ENCODE data around the gene LPCAT1.
A peak's percentile ranks its signal among the peaks of the same experiment; 100 is the strongest.

The LPCAT1 gene

GRCh38 chr5:1448511-1449011 lies 75.2 kb downstream of the LPCAT1 start:
- Histone ChIP-seq H3K4me1 (ENCODE audit: control insufficient read depth, insufficient read depth, low read length) (no peaks in the 10 kb centered on the region), H3K9ac (ENCODE audit: low read depth, low read length) (no peak overlapping the region), H3K4me3 (ENCODE audit: low read depth, low read length) (no peak overlapping the region), H3K27me3 (ENCODE audit: control insufficient read depth, insufficient read depth, low read length) (peaks cover 50% of the 10 kb centered on the region), H3K9me3 (ENCODE audit: control insufficient read depth, insufficient read depth, low read length) (peaks cover under 1% of the 10 kb centered on the region), H3K36me3 (ENCODE audit: control insufficient read depth, insufficient read depth, low read length) (no peaks in the 10 kb centered on the region)

- H3K27me3 ChIP-seq (ENCODE audit: control insufficient read depth, insufficient read depth, low read length), result peaks cover 57% of the 10 kb centered on the region
- H3K4me3 ChIP-seq (ENCODE audit: low read depth, low read length), result no peak overlapping the region
- H3K9me3 ChIP-seq (ENCODE audit: control insufficient read depth, insufficient read depth, low read length), result no peaks in the 10 kb centered on the region
- H3K9ac ChIP-seq (ENCODE audit: low read depth, low read length), result no peak overlapping the region
- H3K4me1 ChIP-seq (ENCODE audit: control insufficient read depth, insufficient read depth, low read length), result no peaks in the 10 kb centered on the region
- no peaks in the 10 kb centered on the region for H3K36me3 ChIP-seq (ENCODE audit: control insufficient read depth, insufficient read depth, low read length)
Observed at GRCh38 chr5:1447671-1448361, 75.9 kb downstream of the LPCAT1 start.

- Histone ChIP-seq H3K9ac (ENCODE audit: low read depth, low read length) (no peak overlapping the region), H3K36me3 (ENCODE audit: control insufficient read depth, insufficient read depth, low read length) (no peaks in the 10 kb centered on the region), H3K4me3 (ENCODE audit: low read depth, low read length) (peak overlapping the region; percentile 18), H3K4me1 (ENCODE audit: control insufficient read depth, insufficient read depth, low read length) (no peaks in the 10 kb centered on the region), H3K9me3 (ENCODE audit: control insufficient read depth, insufficient read depth, low read length) (no peaks in the 10 kb centered on the region), H3K27me3 (ENCODE audit: control insufficient read depth, insufficient read depth, low read length) (peaks cover 62% of the 10 kb centered on the region)
Observed at GRCh38 chr5:1446602-1447343, 77.0 kb downstream of the LPCAT1 start.

GRCh38 chr5:1445689-1446601 lies 77.8 kb downstream of the LPCAT1 start:
- Histone ChIP-seq H3K9ac (ENCODE audit: low read depth, low read length) (no peak overlapping the region), H3K36me3 (ENCODE audit: control insufficient read depth, insufficient read depth, low read length) (no peaks in the 10 kb centered on the region), H3K9me3 (ENCODE audit: control insufficient read depth, insufficient read depth, low read length) (no peaks in the 10 kb centered on the region), H3K4me3 (ENCODE audit: low read depth, low read length) (peak overlapping the region; percentile 58), H3K4me1 (ENCODE audit: control insufficient read depth, insufficient read depth, low read length) (no peaks in the 10 kb centered on the region), H3K27me3 (ENCODE audit: control insufficient read depth, insufficient read depth, low read length) (peaks cover 62% of the 10 kb centered on the region)

GRCh38 chr5:1445313-1445688 lies 78.5 kb downstream of the LPCAT1 start, which contains the start of gene SLC6A3:
Gene SLC6A3 (minus strand): TSS chr5:1445440. CDS start chr5:1443197, 2,243 bp downstream.
- Histone ChIP-seq H3K36me3 (ENCODE audit: control insufficient read depth, insufficient read depth, low read length) (no peaks in the 10 kb centered on the region), H3K4me1 (ENCODE audit: control insufficient read depth, insufficient read depth, low read length) (no peaks in the 10 kb centered on the region), H3K4me3 (ENCODE audit: low read depth, low read length) (peak within 1 kb of the TSS; percentile 64), H3K27me3 (ENCODE audit: control insufficient read depth, insufficient read depth, low read length) (peaks cover 64% of the 10 kb centered on the region), H3K9ac (ENCODE audit: low read depth, low read length) (no peak within 1 kb of the TSS), H3K9me3 (ENCODE audit: control insufficient read depth, insufficient read depth, low read length) (no peaks in the 10 kb centered on the region)

GRCh38 chr5:1444361-1445189 lies 79.2 kb downstream of the LPCAT1 start:
- H3K4me3 ChIP-seq (ENCODE audit: low read depth, low read length), result peak overlapping the region; percentile 64
- peaks cover 60% of the 10 kb centered on the region for H3K27me3 ChIP-seq (ENCODE audit: control insufficient read depth, insufficient read depth, low read length)
- no peaks in the 10 kb centered on the region for H3K36me3 ChIP-seq (ENCODE audit: control insufficient read depth, insufficient read depth, low read length)

GRCh38 chr5:1443991-1444360 lies 79.8 kb downstream of the LPCAT1 start:
- Histone ChIP-seq H3K4me3 (ENCODE audit: low read depth, low read length) (peak overlapping the region; percentile 64), H3K27me3 (ENCODE audit: control insufficient read depth, insufficient read depth, low read length) (peaks cover 58% of the 10 kb centered on the region)

More at GRCh38 chr5:1444361-1445189, 79.2 kb downstream of the LPCAT1 start:
- Histone ChIP-seq H3K4me1 (ENCODE audit: control insufficient read depth, insufficient read depth, low read length) (no peaks in the 10 kb centered on the region), H3K9me3 (ENCODE audit: control insufficient read depth, insufficient read depth, low read length) (no peaks in the 10 kb centered on the region), H3K9ac (ENCODE audit: low read depth, low read length) (no peak overlapping the region)

GRCh38 chr5:1443171-1443570 lies 80.6 kb downstream of the LPCAT1 start:
- H3K9me3 ChIP-seq (ENCODE audit: control insufficient read depth, insufficient read depth, low read length), result no peaks in the 10 kb centered on the region
- no peaks in the 10 kb centered on the region for H3K4me1 ChIP-seq (ENCODE audit: control insufficient read depth, insufficient read depth, low read length)
- no peaks in the 10 kb centered on the region for H3K36me3 ChIP-seq (ENCODE audit: control insufficient read depth, insufficient read depth, low read length)
- no peak overlapping the region for H3K9ac ChIP-seq (ENCODE audit: low read depth, low read length)
- H3K27me3 ChIP-seq (ENCODE audit: control insufficient read depth, insufficient read depth, low read length), result peaks cover 52% of the 10 kb centered on the region
- no peak overlapping the region for H3K4me3 ChIP-seq (ENCODE audit: low read depth, low read length)

More at GRCh38 chr5:1443991-1444360, 79.8 kb downstream of the LPCAT1 start:
- H3K9me3 ChIP-seq (ENCODE audit: control insufficient read depth, insufficient read depth, low read length), result no peaks in the 10 kb centered on the region
- H3K36me3 ChIP-seq (ENCODE audit: control insufficient read depth, insufficient read depth, low read length), result no peaks in the 10 kb centered on the region
- no peak overlapping the region for H3K9ac ChIP-seq (ENCODE audit: low read depth, low read length)
- H3K4me1 ChIP-seq (ENCODE audit: control insufficient read depth, insufficient read depth, low read length), result no peaks in the 10 kb centered on the region

GRCh38 chr5:1442222-1443145 lies 81.3 kb downstream of the LPCAT1 start:
- Histone ChIP-seq H3K36me3 (ENCODE audit: control insufficient read depth, insufficient read depth, low read length) (no peaks in the 10 kb centered on the region), H3K27me3 (ENCODE audit: control insufficient read depth, insufficient read depth, low read length) (peaks cover 48% of the 10 kb centered on the region), H3K9me3 (ENCODE audit: control insufficient read depth, insufficient read depth, low read length) (no peaks in the 10 kb centered on the region), H3K4me3 (ENCODE audit: low read depth, low read length) (no peak overlapping the region), H3K9ac (ENCODE audit: low read depth, low read length) (no peak overlapping the region), H3K4me1 (ENCODE audit: control insufficient read depth, insufficient read depth, low read length) (no peaks in the 10 kb centered on the region)

GRCh38 chr5:1441166-1441865 lies 82.4 kb downstream of the LPCAT1 start:
- no peaks in the 10 kb centered on the region for H3K36me3 ChIP-seq (ENCODE audit: control insufficient read depth, insufficient read depth, low read length)
- H3K9ac ChIP-seq (ENCODE audit: low read depth, low read length), result no peak overlapping the region
- no peaks in the 10 kb centered on the region for H3K4me1 ChIP-seq (ENCODE audit: control insufficient read depth, insufficient read depth, low read length)
- no peaks in the 10 kb centered on the region for H3K9me3 ChIP-seq (ENCODE audit: control insufficient read depth, insufficient read depth, low read length)
- H3K4me3 ChIP-seq (ENCODE audit: low read depth, low read length), result no peak overlapping the region
- peaks cover 37% of the 10 kb centered on the region for H3K27me3 ChIP-seq (ENCODE audit: control insufficient read depth, insufficient read depth, low read length)

Data from iPS-15b (cell line).